IMR-90 (cell line): ENCODE data around the gene RRP1. TPM values are rescaled to one million over a fixed set of nuclear protein-coding genes. Genes with fewer than 3 reads are reported as not detected.

Experiments used
- ATAC-seq: fragments of 200-7000 bp; cut with Tn5 transposase; 2 replicates; pipeline ENCODE4 v1.9.1; 2020; ENCODE audit warnings: low read depth, mild to moderate bottlenecking, moderate library complexity
- BruUV-seq: library from RNA; stranded (reverse); fragments of 400-500 nt; replicated peaks from 2 replicates; lab custom pipeline; 2021; lab: Mats Ljungman, UMichigan
- CTCF ChIA-PET: fragments of 300-600 bp; formaldehyde crosslinking; extraction: SDS; loops from one replicate; lab custom pipeline; 2021; ENCODE audit warnings: antibody characterized with exemption; lab: Yijun Ruan, JAX
- POLR2A ChIA-PET: fragments of 300-600 bp; sonication (Branson Sonifier 250); formaldehyde crosslinking; loops from one replicate; lab custom pipeline; 2022; ENCODE audit warnings: antibody characterized with exemption; ENCODE audit not compliant: unreplicated experiment; lab: Charles Lee
- DNase-seq: peaks from one replicate; pipeline ENCODE4 v3.0.0; 2013
- H2AFZ ChIP-seq: replicated peaks from 2 replicates; pipeline ENCODE3; 2013; ENCODE audit warnings: low read length, mild to moderate bottlenecking; ENCODE audit not compliant: poor library complexity
- H2AK5ac ChIP-seq: 2 replicates; pipeline ENCODE4 v1.6.1; 2013; ENCODE audit warnings: low read depth, low read length, inconsistent platforms
- H2AK9ac ChIP-seq: replicated peaks from 2 replicates; pipeline ENCODE3; 2013; ENCODE audit warnings: mild to moderate bottlenecking, low read depth, low read length, moderate library complexity; ENCODE audit not compliant: poor library complexity
- H2BK120ac ChIP-seq: 2 replicates; pipeline ENCODE4 v1.6.1; 2013; ENCODE audit warnings: low read depth, low read length, inconsistent platforms
- H2BK15ac ChIP-seq: 3 replicates; pipeline ENCODE4 v1.6.1; 2013; ENCODE audit warnings: low read depth, low read length, inconsistent platforms
- H2BK20ac ChIP-seq: 2 replicates; pipeline ENCODE4 v1.6.1; 2013; ENCODE audit warnings: low read depth, mild to moderate bottlenecking, inconsistent platforms, low read length, moderate library complexity
- H2BK5ac ChIP-seq: 2 replicates; pipeline ENCODE4 v1.6.1; 2013; ENCODE audit warnings: mild to moderate bottlenecking, low read depth, low read length, inconsistent platforms; ENCODE audit not compliant: poor library complexity, severe bottlenecking
- H3K14ac ChIP-seq: replicated peaks from 2 replicates; pipeline ENCODE4 v1.6.1; 2013; ENCODE audit warnings: low read depth, low read length, inconsistent platforms
- H3K18ac ChIP-seq: 2 replicates; pipeline ENCODE4 v1.6.1; 2013; ENCODE audit warnings: low read depth, low read length, control low read depth
- H3K23ac ChIP-seq: 2 replicates; pipeline ENCODE4 v1.6.1; 2013; ENCODE audit warnings: low read depth, low read length, inconsistent platforms
- H3K27ac ChIP-seq: 2 replicates; pipeline ENCODE4 v1.5.1; 2013; ENCODE audit warnings: mild to moderate bottlenecking, control low read depth, low read length; ENCODE audit not compliant: insufficient read depth
- H3K27me3 ChIP-seq: 2 replicates; pipeline ENCODE4 v1.6.1; 2013; ENCODE audit warnings: low read length; ENCODE audit not compliant: control insufficient read depth, insufficient read depth
- H3K36me3 ChIP-seq: 2 replicates; pipeline ENCODE4 v1.6.1; 2013; ENCODE audit warnings: low read length, mixed read lengths; ENCODE audit not compliant: control insufficient read depth, insufficient read depth
- H3K4ac ChIP-seq: 2 replicates; pipeline ENCODE4 v1.6.1; 2013; ENCODE audit warnings: low read depth, low read length, inconsistent platforms
- H3K4me1 ChIP-seq: 2 replicates; pipeline ENCODE4 v1.6.1; 2013; ENCODE audit warnings: low read length, mixed read lengths; ENCODE audit not compliant: control insufficient read depth, insufficient read depth
- H3K4me2 ChIP-seq: 2 replicates; pipeline ENCODE4 v1.6.1; 2013; ENCODE audit warnings: low read depth, mild to moderate bottlenecking, control low read depth, low read length, moderate library complexity
- H3K4me3 ChIP-seq: 2 replicates; pipeline ENCODE4 v1.5.1; 2013; ENCODE audit warnings: low read depth, mild to moderate bottlenecking, control low read depth, low read length, moderate library complexity; ENCODE audit not compliant: insufficient read depth
- H3K56ac ChIP-seq: 2 replicates; pipeline ENCODE4 v1.6.1; 2013; ENCODE audit warnings: low read length, inconsistent platforms; ENCODE audit not compliant: insufficient read depth; ENCODE audit errors: extremely low read depth
- H3K79me1 ChIP-seq, 2 experiments: 2 replicates each; pipeline ENCODE4 v1.6.1; 2013; ENCODE audit warnings: low read length in 2 of 2, inconsistent platforms in 1 of 2, low read depth in 1 of 2
- H3K9ac ChIP-seq: 2 replicates; pipeline ENCODE4 v1.6.1; 2013; ENCODE audit warnings: low read depth, low read length, control low read depth
- H3K9me1 ChIP-seq: 2 replicates; pipeline ENCODE4 v1.6.1; 2013; ENCODE audit warnings: low read length, inconsistent platforms; ENCODE audit not compliant: insufficient read depth
- H3K9me3 ChIP-seq: 2 replicates; pipeline ENCODE4 v1.6.1; 2013; ENCODE audit warnings: low read length; ENCODE audit not compliant: control insufficient read depth, insufficient read depth
- H4K20me1 ChIP-seq: 2 replicates; pipeline ENCODE4 v1.6.1; 2013; ENCODE audit warnings: low read length, inconsistent platforms; ENCODE audit not compliant: insufficient read depth
- H4K5ac ChIP-seq: 2 replicates; pipeline ENCODE4 v1.6.1; 2013; ENCODE audit warnings: mild to moderate bottlenecking, low read depth, low read length, control low read depth
- H4K8ac ChIP-seq, 2 experiments: 2 replicates each; pipeline ENCODE4 v1.6.1; 2013; ENCODE audit warnings: low read depth in 2 of 2, low read length in 2 of 2, control low read depth in 1 of 2, inconsistent platforms in 1 of 2
- H4K91ac ChIP-seq: 2 replicates; pipeline ENCODE4 v1.6.1; 2013; ENCODE audit warnings: low read depth, low read length, inconsistent platforms; ENCODE audit not compliant: insufficient read depth
- BHLHE40 ChIP-seq: fragments of 150-350 bp; IDR thresholded peaks from 2 replicates; pipeline ENCODE4 v1.6.1; 2016; ENCODE audit warnings: mild to moderate bottlenecking, low read depth, low read length
- CEBPB ChIP-seq: IDR thresholded peaks from 2 replicates; pipeline ENCODE4 v1.6.1; 2012; ENCODE audit warnings: low read depth, low read length, improper control_type of control experiment
- CHD1 ChIP-seq: IDR thresholded peaks from 2 replicates; pipeline ENCODE4 v1.6.1; 2012; ENCODE audit warnings: low read depth, low read length, improper control_type of control experiment
- FOS ChIP-seq: fragments of 150-350 bp; IDR thresholded peaks from 2 replicates; pipeline ENCODE4 v1.6.1; 2016; ENCODE audit warnings: low read depth, low read length
- MAFK ChIP-seq: IDR thresholded peaks from 2 replicates; pipeline ENCODE4 v1.6.1; 2012; ENCODE audit warnings: low read depth, low read length, improper control_type of control experiment
- RCOR1 ChIP-seq: IDR thresholded peaks from 2 replicates; pipeline ENCODE4 v1.6.1; 2012; ENCODE audit warnings: mild to moderate bottlenecking, low read length, improper control_type of control experiment; ENCODE audit not compliant: insufficient replicate concordance
- RFX5 ChIP-seq: IDR thresholded peaks from 2 replicates; pipeline ENCODE4 v1.8.0; 2012; ENCODE audit warnings: low read depth, mild to moderate bottlenecking, low read length, moderate library complexity
- WGBS, 2 experiments: methylation state at CpG; one replicate each; pipeline versions ENCODE4 v1.1.5 to v1.1.7; 2013; ENCODE audit warnings: missing lambda C conversion rate in 2 of 2; ENCODE audit not compliant: insufficient read length in 1 of 2; ENCODE audit errors: extremely low coverage in 2 of 2; 5-methylcytosine and 5-hydroxymethylcytosine counted together
- dilution Hi-C: fragments of 300-500 bp; cut with HindIII; formaldehyde crosslinking; loops from one replicate; pipeline ENCODE4 v1.14.3; 2018; ENCODE audit warnings: low sequenced_read_pairs; ENCODE audit not compliant: unreplicated experiment
- in situ Hi-C: fragments of 300-500 bp; cut with MboI; formaldehyde crosslinking; loops from 3 replicates; pipeline ENCODE4 v1.14.3; 2019; ENCODE audit warnings: low sequenced_read_pairs, inconsistent platforms, mixed read lengths
- intact Hi-C: fragments of 100-400 bp; cut with micrococcal nuclease; formaldehyde crosslinking; loops from 2 replicates; pipeline ENCODE4 v1.10.0; 2022
- polyA plus RNA-seq, 3 experiments: library from polyadenylated mRNA; depleted of rRNA; stranded (reverse); fragments of >200 nt; gene quantifications; 2 replicates each; pipeline ENCODE4 v1.2.3, GENCODE V29; 2012; ENCODE audit warnings: low replicate concordance in 1 of 3
- total RNA-seq: library from RNA; depleted of rRNA; stranded (reverse); fragments of >200 nt; gene quantifications from 2 replicates; pipeline ENCODE4 v1.2.3, GENCODE V29; 2012
- TF ChIP-seq, protein P1 (sequence below): fragments of 150-350 bp; IDR thresholded peaks from 2 replicates; pipeline ENCODE4 v1.6.1; 2017; ENCODE audit warnings: mild to moderate bottlenecking, antibody characterized with exemption, low read length, low read depth
- TF ChIP-seq, protein P2 (sequence below): fragments of 150-350 bp; IDR thresholded peaks from 2 replicates; pipeline ENCODE4 v1.6.1; 2016; ENCODE audit warnings: low read depth, mild to moderate bottlenecking, low read length, moderate library complexity, borderline replicate concordance

RRP1 gene
- total and polyA plus RNA-seq, 2 of the 4 experiments (the other 2 are of a cell fraction): 20.2 to 23.3 TPM

DNA sequence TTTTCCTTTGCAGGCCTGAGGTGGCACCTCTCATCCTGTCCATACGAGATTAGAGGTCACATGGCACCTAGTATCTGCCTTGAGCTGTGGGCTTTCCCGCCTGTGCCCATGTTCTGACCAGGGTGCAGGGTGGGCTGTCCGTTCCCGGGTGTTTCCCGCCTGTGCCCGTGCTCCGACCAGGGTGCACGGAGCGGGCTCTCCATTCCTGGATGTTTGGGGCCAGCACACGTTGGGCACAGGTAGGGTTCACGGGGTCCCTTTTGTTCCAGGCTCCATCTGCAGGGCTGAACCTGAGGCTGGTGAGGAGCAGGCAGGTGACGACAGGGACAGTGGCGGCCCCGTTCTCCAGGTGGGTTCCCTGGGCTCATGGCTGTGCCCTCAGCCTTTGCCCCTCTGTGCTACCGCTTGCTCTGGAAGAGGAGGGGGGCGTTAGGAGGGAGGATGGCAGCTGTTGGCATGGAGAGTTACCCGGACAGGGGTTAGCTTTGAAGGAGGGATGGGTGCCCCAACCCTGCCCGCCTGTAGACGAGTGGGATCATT is 10.0 kb downstream of the RRP1 start (continued):
- no peak for TF ChIP-seq RFX5
- TF ChIP-seq, protein P1, sequence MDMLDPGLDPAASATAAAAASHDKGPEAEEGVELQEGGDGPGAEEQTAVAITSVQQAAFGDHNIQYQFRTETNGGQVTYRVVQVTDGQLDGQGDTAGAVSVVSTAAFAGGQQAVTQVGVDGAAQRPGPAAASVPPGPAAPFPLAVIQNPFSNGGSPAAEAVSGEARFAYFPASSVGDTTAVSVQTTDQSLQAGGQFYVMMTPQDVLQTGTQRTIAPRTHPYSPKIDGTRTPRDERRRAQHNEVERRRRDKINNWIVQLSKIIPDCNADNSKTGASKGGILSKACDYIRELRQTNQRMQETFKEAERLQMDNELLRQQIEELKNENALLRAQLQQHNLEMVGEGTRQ: no peak

DNA sequence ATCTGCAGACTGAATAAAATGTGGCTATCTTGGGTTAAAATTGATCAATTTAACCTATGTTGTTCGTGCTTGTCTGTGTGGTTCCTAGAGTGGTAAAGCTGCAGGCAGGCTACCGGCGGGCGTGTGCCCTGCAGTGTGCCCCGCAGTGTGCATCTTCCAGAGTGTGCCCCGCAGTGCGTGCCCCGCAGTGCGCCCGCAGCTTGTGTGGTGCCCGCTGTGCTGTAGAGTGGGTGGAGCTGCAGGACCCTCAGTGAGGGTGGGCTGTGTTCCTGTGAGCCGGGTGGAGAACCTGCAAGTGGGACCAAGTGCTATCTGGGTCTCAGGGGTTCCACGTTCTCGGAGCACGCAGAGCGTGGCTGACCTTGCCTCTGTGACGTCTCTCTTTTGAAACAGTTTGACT is 10.7 kb downstream of the RRP1 start:
- H4K5ac ChIP-seq: no peak overlapping the region
- H2AFZ ChIP-seq: no peak overlapping the region
- H3K4me1 ChIP-seq: no peaks in the 10 kb centered on the region
- no peak overlapping the region for H4K91ac ChIP-seq
- no peak overlapping the region for H2BK20ac ChIP-seq
- H2BK5ac ChIP-seq: no peak overlapping the region
- H3K23ac ChIP-seq: no peak overlapping the region
- H3K9ac ChIP-seq: no peak overlapping the region
- H3K14ac ChIP-seq: no peak overlapping the region
- no peak overlapping the region for H3K27ac ChIP-seq
- H3K18ac ChIP-seq: no peak overlapping the region
- peaks cover 78% of the 10 kb centered on the region for H3K36me3 ChIP-seq
- H2AK5ac ChIP-seq: no peak overlapping the region
- BruUV-seq: no TSS peak
- H3K9me3 ChIP-seq: no peaks in the 10 kb centered on the region
- H3K4me3 ChIP-seq: no peak overlapping the region
- WGBS, 2 experiments: 93% methylated on average over 7 of the region's 17 CpGs; no CpG with 5 or more reads in 1 of the 2 experiments
- ATAC-seq: no peak
- H4K20me1 ChIP-seq: peaks cover 5% of the 10 kb centered on the region
- TF ChIP-seq MAFK: no peak
- TF ChIP-seq BHLHE40: no peak
- no peak for TF ChIP-seq CEBPB
- no peak for TF ChIP-seq RCOR1
- TF ChIP-seq, protein P2, sequence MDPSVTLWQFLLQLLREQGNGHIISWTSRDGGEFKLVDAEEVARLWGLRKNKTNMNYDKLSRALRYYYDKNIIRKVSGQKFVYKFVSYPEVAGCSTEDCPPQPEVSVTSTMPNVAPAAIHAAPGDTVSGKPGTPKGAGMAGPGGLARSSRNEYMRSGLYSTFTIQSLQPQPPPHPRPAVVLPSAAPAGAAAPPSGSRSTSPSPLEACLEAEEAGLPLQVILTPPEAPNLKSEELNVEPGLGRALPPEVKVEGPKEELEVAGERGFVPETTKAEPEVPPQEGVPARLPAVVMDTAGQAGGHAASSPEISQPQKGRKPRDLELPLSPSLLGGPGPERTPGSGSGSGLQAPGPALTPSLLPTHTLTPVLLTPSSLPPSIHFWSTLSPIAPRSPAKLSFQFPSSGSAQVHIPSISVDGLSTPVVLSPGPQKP: no peak
- TF ChIP-seq, protein P1: no peak
- no peak for TF ChIP-seq CHD1
- no peak for TF ChIP-seq FOS
- POLR2A ChIA-PET: no interaction called here
- H2AK9ac ChIP-seq: peak overlapping the region; percentile 65
- H3K4ac ChIP-seq: no peak overlapping the region
- in situ Hi-C loops: no loop called here
- H2BK15ac ChIP-seq: no peak overlapping the region
- no peak overlapping the region for H2BK120ac ChIP-seq
- no peak for DNase-seq
- intact Hi-C loops: no loop called here
- H3K56ac ChIP-seq: no peak overlapping the region
- no peaks in the 10 kb centered on the region for H3K9me1 ChIP-seq
- H3K27me3 ChIP-seq: no peaks in the 10 kb centered on the region
- CTCF ChIA-PET: no interaction called here
- H4K8ac ChIP-seq: no peak overlapping the region
- H3K79me1 ChIP-seq: peaks cover 6 to 7% of the 10 kb centered on the region in 2 experiments; a peak in 2 of 4 replicates
- no peak overlapping the region for H3K4me2 ChIP-seq
- dilution Hi-C loops: no loop called here
